Hepatocyte (in vitro differentiated cells): ENCODE measurements around the gene PGR.

Source experiments
- CTCF ChIP-seq: fragments of 200-600 bp; sonication (generic); IDR thresholded peaks from 2 replicates; pipeline ENCODE4 v1.5.1; 2016; ENCODE audit warnings: antibody characterized with exemption, mild to moderate bottlenecking; ENCODE audit not compliant: poor library complexity
- EZH2 ChIP-seq: fragments of 200-600 bp; sonication (generic); IDR thresholded peaks from 2 replicates; pipeline ENCODE4 v1.6.1; 2016; ENCODE audit warnings: antibody characterized with exemption, mild to moderate bottlenecking, borderline replicate concordance

GRCh38 chr11:101158119-101158518 lies 28.5 kb upstream of the PGR start:
- TF ChIP-seq CTCF = no peak
- TF ChIP-seq EZH2 = no peak
